ENCODE results near the gene FBL. TPM values are rescaled to one million over a fixed set of nuclear protein-coding genes. Genes with fewer than 3 reads are reported as not detected.

Gene FBL
- total RNA-seq, result 121 TPM

DNA sequence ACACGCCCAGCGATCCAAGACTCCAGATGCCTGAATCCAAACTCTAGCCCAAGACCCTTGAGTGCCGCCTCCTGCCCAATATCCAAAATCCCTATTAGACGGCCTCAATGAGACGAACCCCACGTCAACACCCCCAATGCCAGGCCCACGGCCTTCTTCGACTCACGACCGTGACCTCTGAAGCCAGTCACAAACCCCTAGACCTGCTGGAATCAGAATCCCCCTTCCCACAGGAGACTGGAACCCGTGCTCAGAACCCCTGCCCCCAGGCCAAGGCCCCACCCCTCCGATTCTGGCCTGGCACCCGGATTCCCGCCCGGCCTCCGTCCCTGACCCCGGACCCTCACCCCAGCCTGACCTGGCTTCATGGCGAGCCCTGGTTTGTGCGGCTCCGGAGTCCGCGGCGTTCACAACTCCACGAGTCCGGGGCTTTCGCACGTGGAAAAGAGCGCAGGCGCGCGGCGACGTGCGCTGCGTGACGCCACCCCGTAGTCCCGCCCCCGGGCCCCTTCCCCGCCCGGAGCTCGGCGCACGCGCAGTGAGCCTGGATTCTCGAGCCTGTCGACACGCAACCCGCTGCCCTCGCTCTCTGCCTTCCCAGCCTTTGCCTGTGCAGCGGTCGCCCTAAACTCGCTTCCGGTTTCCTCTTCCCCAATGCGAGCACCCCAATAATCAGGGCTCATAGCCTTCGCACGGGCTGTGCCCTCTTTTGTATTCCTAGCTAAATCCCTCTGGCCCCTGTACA, at the start of gene FBL:
Gene FBL (minus strand): TSS at position 447 of the 745 bp plus-strand sequence. CDS start 79 bp downstream, at position 368.

DNA sequence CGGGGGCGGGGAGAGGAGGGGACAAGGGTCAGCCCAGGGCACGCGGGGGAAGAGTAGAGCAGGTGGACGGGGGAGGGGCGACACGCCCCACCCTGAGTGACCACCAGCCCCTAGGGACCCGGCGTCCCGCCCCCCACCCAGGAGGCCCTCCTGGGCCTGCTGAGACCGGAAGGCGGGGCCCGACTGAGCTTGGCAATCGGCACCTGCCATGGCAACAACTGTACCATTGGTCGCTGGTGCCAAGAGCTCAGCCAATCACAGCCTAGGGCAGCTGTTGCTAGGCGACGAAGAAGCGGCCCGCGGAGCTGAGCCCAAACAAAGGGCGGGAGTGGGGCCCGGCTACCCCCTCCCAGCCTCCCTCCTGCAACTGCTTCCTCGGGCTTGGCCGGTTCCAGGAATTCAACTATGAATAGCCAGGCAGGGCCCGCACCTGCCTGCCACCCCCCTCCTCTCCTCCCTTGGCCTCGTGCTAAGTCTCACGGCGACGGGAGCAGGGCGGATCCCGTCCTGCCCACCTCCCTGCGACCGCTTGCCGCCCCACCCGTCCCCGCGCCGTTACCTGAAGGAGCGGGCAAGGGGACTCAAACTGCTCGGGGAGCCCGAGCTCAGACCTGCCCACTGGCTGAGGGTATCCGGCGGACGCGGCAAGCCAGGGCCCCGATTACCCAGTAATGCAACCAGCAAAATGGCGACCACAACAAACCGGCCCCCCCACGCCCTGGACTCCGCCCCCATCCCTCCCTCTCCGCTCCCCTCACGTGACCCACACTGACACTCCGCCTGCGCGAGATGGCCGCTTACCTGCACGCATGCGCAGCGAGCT, 12.5 kb downstream of the FBL start, which contains the start of gene DYRK1B:
Gene DYRK1B (minus strand): TSS at position 699 of the 823 bp plus-strand sequence. CDS start 2,295 bp downstream, outside the sequence.

Small RNA genes within 50 kb of the gene (small RNA-seq; reads per million reads assigned to genes)
- not detected for gene MIR6719 (ENCODE audit: low replicate concordance)

Other genes starting within 250 kb of the FBL start
- not detected for gene LGALS13, start 243.9 kb downstream of the FBL start, total RNA-seq
- gene LGALS16, start 190.5 kb downstream of the FBL start, total RNA-seq, result not detected
- gene LGALS14, start 141.9 kb downstream of the FBL start, total RNA-seq, result not detected
- gene CLC, start 108.3 kb downstream of the FBL start, total RNA-seq, result not detected
- gene LEUTX, start 67.5 kb downstream of the FBL start, total RNA-seq, result not detected
- gene DYRK1B, start 12.2 kb downstream of the FBL start, total RNA-seq, result 30.4 TPM
- 5.0 TPM for gene FCGBP, start 88.3 kb upstream of the FBL start, total RNA-seq
- 78.3 TPM for gene PSMC4, start 124.8 kb upstream of the FBL start, total RNA-seq
- gene ZNF546, start 150.7 kb upstream of the FBL start, total RNA-seq, result 20.3 TPM
- 110 TPM for gene ZNF780B, start 209.9 kb upstream of the FBL start, total RNA-seq
- gene ZNF780A, start 244.6 kb upstream of the FBL start, total RNA-seq, result 50.7 TPM